Left lung (tissue), 10 donors: ENCODE measurements around the gene CBLN3. TPM values are rescaled to one million over a fixed set of nuclear protein-coding genes. Genes with fewer than 3 reads are reported as not detected.

Source experiments
- ATAC-seq: fragments of 200-7000 bp; cut with Tn5 transposase; one replicate; pipeline ENCODE4 v1.9.1; 2020; ENCODE audit warnings: moderate library complexity
- DNase-seq, 4 donors: peaks; one replicate each; pipeline ENCODE4 v3.0.0-alpha.2; 2013 to 2020
- H3K27ac ChIP-seq, 2 donors: fragments of 200-600 bp; sonication (generic) in 1 of 2; one replicate each; pipeline versions ENCODE4 v1.5.0 to v1.8.0; 2020 to 2021
- H3K27me3 ChIP-seq, 2 donors: fragments of 200-600 bp; sonication (generic) in 1 of 2; one replicate each; pipeline versions ENCODE4 v1.5.0 to v1.8.0; 2020 to 2021
- H3K36me3 ChIP-seq, 2 donors: fragments of 200-600 bp; sonication (generic) in 1 of 2; one replicate each; pipeline versions ENCODE4 v1.5.0 to v1.8.0; 2020 to 2021
- H3K4me1 ChIP-seq, 2 donors: fragments of 200-600 bp; one replicate each; pipeline ENCODE4 v1.8.0; 2021
- H3K4me3 ChIP-seq, 2 donors: fragments of 200-600 bp; sonication (generic) in 1 of 2; one replicate each; pipeline versions ENCODE4 v1.5.0 to v1.8.0; 2020 to 2021; ENCODE audit warnings: mild to moderate bottlenecking in 1 of 2
- H3K9me3 ChIP-seq, 2 donors: fragments of 200-600 bp; sonication (generic) in 1 of 2; one replicate each; pipeline versions ENCODE4 v1.5.0 to v1.8.0; 2020 to 2021
- intact Hi-C, 2 donors: fragments of 100-400 bp; cut with DNase I; formaldehyde crosslinking; loops; one replicate each; pipeline versions ENCODE4 v1.11.2 to v1.14.2; 2022
- polyA plus RNA-seq, 6 donors: library from polyadenylated mRNA; unstranded; fragments of 120-200 nt; gene quantifications; one replicate each; pipeline ENCODE4 v1.2.1, GENCODE V29; 2013; ENCODE audit not compliant: insufficient read length in 6 of 6
- total RNA-seq, 2 donors: library from RNA; stranded (reverse); fragmentation: NEBNext Ultra II Directional; extraction: Animal tissue kit (Norgen Biotek cat#: 25700); gene quantifications; one replicate each; pipeline ENCODE4 v1.2.1, GENCODE V29; 2021
- TF ChIP-seq, protein P1 (sequence below), 2 donors: fragments of 200-600 bp; sonication (generic) in 1 of 2; IDR thresholded peaks; one replicate each; pipeline versions ENCODE4 v1.5.0 to v1.8.0; 2021; ENCODE audit warnings: antibody characterized with exemption in 2 of 2
- donor health status: DM: no; HTN: yes; CAD: no.
- donor health status: DM: no; HTN: no; CAD: no.

The CBLN3 gene
- total and polyA plus RNA-seq, 8 donors: 2.2 to 6.4 (median 3.8) TPM

- TF ChIP-seq, protein P1, sequence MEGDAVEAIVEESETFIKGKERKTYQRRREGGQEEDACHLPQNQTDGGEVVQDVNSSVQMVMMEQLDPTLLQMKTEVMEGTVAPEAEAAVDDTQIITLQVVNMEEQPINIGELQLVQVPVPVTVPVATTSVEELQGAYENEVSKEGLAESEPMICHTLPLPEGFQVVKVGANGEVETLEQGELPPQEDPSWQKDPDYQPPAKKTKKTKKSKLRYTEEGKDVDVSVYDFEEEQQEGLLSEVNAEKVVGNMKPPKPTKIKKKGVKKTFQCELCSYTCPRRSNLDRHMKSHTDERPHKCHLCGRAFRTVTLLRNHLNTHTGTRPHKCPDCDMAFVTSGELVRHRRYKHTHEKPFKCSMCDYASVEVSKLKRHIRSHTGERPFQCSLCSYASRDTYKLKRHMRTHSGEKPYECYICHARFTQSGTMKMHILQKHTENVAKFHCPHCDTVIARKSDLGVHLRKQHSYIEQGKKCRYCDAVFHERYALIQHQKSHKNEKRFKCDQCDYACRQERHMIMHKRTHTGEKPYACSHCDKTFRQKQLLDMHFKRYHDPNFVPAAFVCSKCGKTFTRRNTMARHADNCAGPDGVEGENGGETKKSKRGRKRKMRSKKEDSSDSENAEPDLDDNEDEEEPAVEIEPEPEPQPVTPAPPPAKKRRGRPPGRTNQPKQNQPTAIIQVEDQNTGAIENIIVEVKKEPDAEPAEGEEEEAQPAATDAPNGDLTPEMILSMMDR (IDR thresholded peaks at IDR 0.05): no peak
- peaks cover 0 to 8% of the 10 kb centered on the region in 2 donors for H3K4me1 ChIP-seq
- no peak overlapping the region for H3K27ac ChIP-seq
- no peaks in the 10 kb centered on the region for H3K27me3 ChIP-seq
- intact Hi-C loops: no loop called here
- peaks cover 0 to 25% of the 10 kb centered on the region in 2 donors for H3K36me3 ChIP-seq
- ATAC-seq: no peak
- H3K4me3 ChIP-seq: no peak overlapping the region
- H3K9me3 ChIP-seq: no peaks in the 10 kb centered on the region
- DNase-seq: no peak
Measured at GRCh38 chr14:24414077-24414476, 15.4 kb downstream of the CBLN3 start.

GRCh38 chr14:24411443-24412389 lies 17.8 kb downstream of the CBLN3 start:
- Histone ChIP-seq H3K4me1 (no peaks in the 10 kb centered on the region), H3K27me3 (no peaks in the 10 kb centered on the region), H3K9me3 (no peaks in the 10 kb centered on the region), H3K27ac (no peak overlapping the region), H3K4me3 (no peak overlapping the region), H3K36me3 (peaks cover 0 to 25% of the 10 kb centered on the region in 2 donors)
- no peak for DNase-seq
- ATAC-seq: peak; percentile 51
- intact Hi-C loops: no loop called here
- TF ChIP-seq, protein P1 (IDR thresholded peaks at IDR 0.05): peak; percentile 30 to 77

DNA sequence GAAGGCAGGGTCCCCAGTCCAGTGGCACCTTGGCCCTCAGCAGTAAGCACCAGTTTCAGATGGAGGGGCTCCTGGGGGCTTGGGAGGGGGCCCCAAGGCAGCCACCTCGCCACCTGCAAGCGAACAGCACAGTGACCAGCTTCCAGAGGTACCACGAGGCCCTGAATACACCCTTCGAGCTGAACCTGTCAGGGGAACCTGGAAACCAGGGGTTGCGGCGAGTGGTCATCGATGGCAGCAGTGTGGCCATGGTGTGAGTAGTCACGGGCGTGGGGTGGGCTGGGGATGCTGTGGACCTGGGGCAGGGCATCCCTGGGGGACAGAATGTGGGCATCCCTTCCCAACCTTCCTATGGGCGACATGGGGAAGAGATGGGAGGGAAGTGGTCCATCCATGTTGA lies 19.5 kb downstream of the CBLN3 start:
- no peak for ATAC-seq
- intact Hi-C loops: no loop called here
- no peak for DNase-seq
- H3K27ac ChIP-seq: no peak overlapping the region
- H3K4me3 ChIP-seq: no peak overlapping the region
- no peaks in the 10 kb centered on the region for H3K27me3 ChIP-seq
- TF ChIP-seq, protein P1 (IDR thresholded peaks at IDR 0.05): no peak
- no peaks in the 10 kb centered on the region for H3K4me1 ChIP-seq
- peaks cover 0 to 18% of the 10 kb centered on the region in 2 donors for H3K36me3 ChIP-seq
- H3K9me3 ChIP-seq: no peaks in the 10 kb centered on the region

- Histone ChIP-seq H3K4me3 (no peak overlapping the region), H3K27me3 (no peaks in the 10 kb centered on the region), H3K4me1 (no peaks in the 10 kb centered on the region), H3K27ac (no peak overlapping the region), H3K36me3 (peaks cover 0 to 10% of the 10 kb centered on the region in 2 donors), H3K9me3 (no peaks in the 10 kb centered on the region)
- DNase-seq (no peak), ATAC-seq (no peak)
- TF ChIP-seq, protein P1 (IDR thresholded peaks at IDR 0.05): no peak
- intact Hi-C loops: no loop called here
Measured at GRCh38 chr14:24409192-24409591, 20.3 kb downstream of the CBLN3 start.

DNA sequence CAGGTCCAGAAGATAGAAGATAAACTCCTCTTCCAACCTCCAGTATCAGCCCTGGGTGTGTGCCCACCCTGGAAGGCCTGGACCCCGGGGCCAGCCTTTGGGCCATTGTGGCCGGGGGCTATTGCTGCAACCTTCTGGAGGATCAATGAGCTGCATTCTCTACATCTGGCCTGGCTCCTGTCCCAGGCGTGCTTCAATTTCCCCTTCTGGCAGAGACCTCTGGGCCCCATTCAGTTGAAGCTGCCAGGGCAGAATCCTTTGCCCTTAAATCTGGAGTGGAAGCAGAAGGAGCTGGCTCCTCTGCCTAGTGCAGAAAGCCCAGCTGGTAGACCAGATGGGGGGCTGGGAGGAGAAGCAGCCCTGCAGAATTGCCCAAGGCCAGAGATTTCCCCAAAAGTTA lies 20.7 kb downstream of the CBLN3 start:
- no peaks in the 10 kb centered on the region for H3K27me3 ChIP-seq
- no peak for ATAC-seq
- H3K36me3 ChIP-seq: peaks cover 0 to 6% of the 10 kb centered on the region in 2 donors
- H3K27ac ChIP-seq: no peak overlapping the region
- TF ChIP-seq, protein P1 (IDR thresholded peaks at IDR 0.05): no peak
- H3K9me3 ChIP-seq: no peaks in the 10 kb centered on the region
- DNase-seq: no peak
- intact Hi-C loops: no loop called here
- H3K4me3 ChIP-seq: no peak overlapping the region
- no peaks in the 10 kb centered on the region for H3K4me1 ChIP-seq
